Measurements from ENCODE around the gene CADPS2. TPM values are rescaled to one million over a fixed set of nuclear protein-coding genes. Genes with fewer than 3 reads are reported as not detected.

CADPS2 gene
- total and polyA plus RNA-seq, 2 of the 8 experiments (the other 6 are each of a cell fraction or from before 2014, with no cell fraction given), result 8.9 to 22.3 TPM

- Histone ChIP-seq H2AK5ac (ENCODE audit: low read depth, low read length) (no peak overlapping the region), H2BK12ac (ENCODE audit: low read depth, low read length) (no peak overlapping the region; the same call in 1 of the 2 replicates), H3K36me3 (ENCODE audit: control insufficient read depth in 2 of 4, insufficient read depth in 4 of 4, low read length in 3 of 4) (peaks cover 0 to 4% (median 0%) of the 10 kb centered on the region in 4 experiments; a peak in 1 of 8 replicates), H2BK20ac (ENCODE audit: low read length) (no peak overlapping the region), H3K4me3 (ENCODE audit: extremely low read depth in 1 of 4, insufficient read depth in 2 of 4, low read depth in 3 of 4, low read length in 4 of 4) (no peak overlapping the region), H4K20me1 (replicated peaks in 1 of 2; ENCODE audit: control insufficient read depth in 1 of 2, insufficient read depth in 2 of 2, low read length in 2 of 2) (no peaks in the 10 kb centered on the region), H4K5ac (ENCODE audit: insufficient read length, low read depth, low read length) (no peak overlapping the region), H3K79me2 (ENCODE audit: control insufficient read depth in 1 of 2, insufficient read depth in 2 of 2, low read length in 2 of 2) (peaks cover 0 to 11% of the 10 kb centered on the region in 2 experiments; a peak in 2 of 4 replicates), H3K9me3 (ENCODE audit: insufficient read depth in 2 of 2, low read depth in 1 of 2, low read length in 1 of 2) (peaks cover 3 to 8% of the 10 kb centered on the region in 2 experiments; a peak in 2 of 4 replicates), H3K4ac (replicated peaks; ENCODE audit: insufficient read length, low read depth, low read length) (no peak overlapping the region), H3K9ac (replicated peaks in 1 of 4; ENCODE audit: extremely low read depth in 1 of 4, low read depth in 3 of 4, low read length in 3 of 4) (no peak overlapping the region), H4K8ac (ENCODE audit: extremely low read depth, insufficient read depth, low read length) (no peak overlapping the region), H3K23ac (ENCODE audit: insufficient read length) (no peak overlapping the region), H3K27me3 (replicated peaks in 1 of 4; ENCODE audit: control insufficient read depth in 3 of 4, extremely low read depth in 1 of 4, insufficient read depth in 3 of 4, low read length in 3 of 4) (peaks cover 0 to 2% (median 0%) of the 10 kb centered on the region in 4 experiments; a peak in 1 of 7 replicates), H2BK5ac (ENCODE audit: low read depth, low read length) (no peak overlapping the region), H4K91ac (replicated peaks; ENCODE audit: insufficient read length, low read length) (no peak overlapping the region), H3K4me1 (replicated peaks in 1 of 4; ENCODE audit: control insufficient read depth in 3 of 4, insufficient read depth in 4 of 4, low read length in 3 of 4) (peaks cover 6 to 30% (median 19%) of the 10 kb centered on the region in 4 experiments), H3K56ac (replicated peaks; ENCODE audit: insufficient read length, low read depth, low read length) (no peak overlapping the region), H3K4me2 (ENCODE audit: insufficient read depth in 1 of 2, low read depth in 2 of 2, low read length in 2 of 2) (no peak overlapping the region), H3K18ac (ENCODE audit: extremely low read depth, low read length) (no peak overlapping the region), H3K14ac (ENCODE audit: insufficient read length) (no peak overlapping the region), H3K79me1 (ENCODE audit: low read depth, low read length) (no peaks in the 10 kb centered on the region), H2BK15ac (ENCODE audit: low read length) (no peak overlapping the region; the same call in 1 of the 2 replicates), H2AFZ (ENCODE audit: low read length) (no peak overlapping the region), H3K27ac (ENCODE audit: low read depth, low read length) (no peak overlapping the region), H3K23me2 (ENCODE audit: low read depth, low read length) (no peaks in the 10 kb centered on the region), H2BK120ac (replicated peaks; ENCODE audit: low read depth, low read length) (peak overlapping the region; percentile 52)
- TF ChIP-seq SAP30 (IDR thresholded peaks at IDR 0.05; ENCODE audit: insufficient read depth, insufficient replicate concordance, low read length) (no peak), SP1 (IDR thresholded peaks at IDR 0.05; ENCODE audit: low read depth, low read length) (no peak), RAD21 (IDR thresholded peaks at IDR 0.05 in 1 of 2, conservative IDR thresholded peaks at IDR 0.05 in 1 of 2; ENCODE audit: low read depth in 2 of 2, low read length in 2 of 2) (no peak)
- ChIA-PET POLR2A (ENCODE audit: partially characterized antibody) (interaction anchor here (0.6 kb wide), 1 partner anchor 291 kb away, joined by 3 read pairs; no protein-coding TSS in a partner anchor), CTCF (ENCODE audit: partially characterized antibody) (interaction anchor here (0.9 kb wide), 1 partner anchor 10 kb away, joined by 3 read pairs; no protein-coding TSS in a partner anchor)
- FAIRE-seq (no peak), DNase-seq (ENCODE audit: low read depth in 1 of 2, low spot score in 2 of 2) (no peak)
- WGBS, 2 experiments (ENCODE audit: extremely low coverage in 1 of 2, insufficient coverage in 1 of 2, insufficient read length in 1 of 2, insufficient replicate concordance in 2 of 2, low coverage in 1 of 2, low lambda C conversion rate in 2 of 2, missing lambda C conversion rate in 1 of 2), result 91% methylated on average over 7 of the region's 7 CpGs; no CpG with 5 or more reads in 1 of the 2 experiments
These were observed 211.2 kb downstream of the CADPS2 start for GRCh38 chr7:122675011-122675410.

All from H1 (cell line).